GM12872 (cell line): ENCODE data around the gene NBPF11.

Experiments used
- TF ChIP-seq, protein P1 (sequence below): IDR thresholded peaks from 3 replicates; pipeline ENCODE4 v1.5.1; 2011; ENCODE audit warnings: low read depth, mild to moderate bottlenecking, low read length, moderate library complexity; ENCODE audit not compliant: insufficient read depth

The NBPF11 gene

DNA sequence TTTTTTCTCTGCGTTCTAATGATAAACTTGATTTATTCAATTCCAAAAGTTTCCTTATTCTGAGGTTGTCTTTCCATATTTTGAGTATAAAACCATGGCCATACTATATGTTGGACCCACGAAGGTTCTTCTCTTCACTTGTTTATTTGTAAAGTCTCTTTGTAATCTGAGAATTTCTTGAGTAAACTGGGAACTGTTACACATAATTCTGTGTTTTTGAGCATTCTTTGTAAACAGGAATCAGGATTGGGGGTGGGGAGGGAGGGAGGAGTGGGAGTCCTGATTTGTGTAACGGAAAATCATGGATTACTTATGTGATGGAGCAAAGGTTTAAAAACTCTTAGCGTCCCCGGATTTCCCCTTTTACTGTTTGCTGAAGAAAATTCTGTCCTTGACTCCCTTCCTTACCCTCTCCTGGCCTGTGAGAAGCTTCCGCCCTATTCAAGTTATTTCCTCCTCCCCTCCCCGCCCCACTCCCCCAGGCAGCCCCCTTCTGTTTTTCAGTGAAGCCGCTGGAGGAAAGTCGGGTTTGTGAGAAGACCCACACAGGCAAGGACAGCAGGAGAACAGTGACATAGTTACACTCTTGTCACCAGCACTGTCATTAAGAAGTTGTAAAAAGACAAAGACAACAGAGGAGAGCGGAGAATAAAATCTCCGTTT lies 6.4 kb upstream of the NBPF11 start:
- TF ChIP-seq, protein P1, sequence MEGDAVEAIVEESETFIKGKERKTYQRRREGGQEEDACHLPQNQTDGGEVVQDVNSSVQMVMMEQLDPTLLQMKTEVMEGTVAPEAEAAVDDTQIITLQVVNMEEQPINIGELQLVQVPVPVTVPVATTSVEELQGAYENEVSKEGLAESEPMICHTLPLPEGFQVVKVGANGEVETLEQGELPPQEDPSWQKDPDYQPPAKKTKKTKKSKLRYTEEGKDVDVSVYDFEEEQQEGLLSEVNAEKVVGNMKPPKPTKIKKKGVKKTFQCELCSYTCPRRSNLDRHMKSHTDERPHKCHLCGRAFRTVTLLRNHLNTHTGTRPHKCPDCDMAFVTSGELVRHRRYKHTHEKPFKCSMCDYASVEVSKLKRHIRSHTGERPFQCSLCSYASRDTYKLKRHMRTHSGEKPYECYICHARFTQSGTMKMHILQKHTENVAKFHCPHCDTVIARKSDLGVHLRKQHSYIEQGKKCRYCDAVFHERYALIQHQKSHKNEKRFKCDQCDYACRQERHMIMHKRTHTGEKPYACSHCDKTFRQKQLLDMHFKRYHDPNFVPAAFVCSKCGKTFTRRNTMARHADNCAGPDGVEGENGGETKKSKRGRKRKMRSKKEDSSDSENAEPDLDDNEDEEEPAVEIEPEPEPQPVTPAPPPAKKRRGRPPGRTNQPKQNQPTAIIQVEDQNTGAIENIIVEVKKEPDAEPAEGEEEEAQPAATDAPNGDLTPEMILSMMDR, result no peak

DNA sequence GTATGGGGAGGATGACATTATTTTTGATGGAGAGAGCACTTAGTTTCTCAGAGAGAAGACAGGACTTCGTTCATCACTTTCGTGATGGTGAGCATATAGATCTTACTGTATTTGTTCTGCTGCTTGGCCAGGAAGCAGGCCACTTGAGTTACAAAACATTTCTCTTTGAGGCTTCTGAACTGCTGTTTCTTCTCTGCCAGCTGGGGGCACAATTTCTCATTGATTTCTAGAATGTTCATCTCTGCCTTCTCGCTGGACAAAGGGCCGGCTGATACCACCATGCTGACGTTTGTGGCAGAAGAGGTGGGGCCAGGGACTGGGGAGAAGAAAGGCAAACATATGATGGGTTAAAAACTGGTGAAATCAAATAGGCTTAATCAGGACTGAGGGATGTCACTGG lies 31.7 kb downstream of the NBPF11 start:
- TF ChIP-seq, protein P1, result 0 out of 3 replicates have a peak, but pooled peaks have one; percentile 5
